Glutamatergic neuron (in vitro differentiated cells): ENCODE results near the gene RETREG1. TPM values are rescaled to one million over a fixed set of nuclear protein-coding genes. Genes with fewer than 3 reads are reported as not detected.

Experiments used
- DNase-seq: peaks from one replicate; pipeline ENCODE4 v3.0.0; 2022
- H3K27ac Mint-ChIP-seq: one replicate; pipeline ENCODE4 v1.8.0; 2020; ENCODE audit warnings: mild to moderate bottlenecking, mixed read lengths, inconsistent platforms; ENCODE audit not compliant: unreplicated experiment
- H3K27me3 Mint-ChIP-seq: one replicate; pipeline ENCODE4 v1.8.0; 2020; ENCODE audit warnings: mild to moderate bottlenecking, moderate library complexity, mixed read lengths, inconsistent platforms; ENCODE audit not compliant: unreplicated experiment
- H3K36me3 Mint-ChIP-seq: one replicate; pipeline ENCODE4 v1.8.0; 2020; ENCODE audit warnings: mild to moderate bottlenecking, mixed read lengths, inconsistent platforms; ENCODE audit not compliant: unreplicated experiment
- H3K4me1 Mint-ChIP-seq: one replicate; pipeline ENCODE4 v1.8.0; 2020; ENCODE audit warnings: mild to moderate bottlenecking, low read depth, mixed read lengths, inconsistent platforms; ENCODE audit not compliant: unreplicated experiment
- H3K4me3 Mint-ChIP-seq: one replicate; pipeline ENCODE4 v1.8.0; 2020; ENCODE audit warnings: mild to moderate bottlenecking, mixed read lengths, inconsistent platforms; ENCODE audit not compliant: unreplicated experiment
- H3K9me3 Mint-ChIP-seq: one replicate; pipeline ENCODE4 v1.8.0; 2020; ENCODE audit warnings: mild to moderate bottlenecking, moderate library complexity, mixed read lengths, inconsistent platforms; ENCODE audit not compliant: unreplicated experiment
- total RNA-seq: library from RNA; stranded (reverse); fragmentation: NEBNext Ultra II Directional; extraction: Animal tissue kit (Norgen Biotek cat#: 25700); gene quantifications from one replicate; pipeline ENCODE4 v1.2.1, GENCODE V29; 2021; ENCODE audit not compliant: unreplicated experiment
- TF ChIP-seq, protein P1 (sequence below): fragments of 200-600 bp; sonication (generic); IDR thresholded peaks from one replicate; pipeline ENCODE4 v1.5.0; 2021; ENCODE audit not compliant: partially characterized antibody, unreplicated experiment

The RETREG1 gene
- total RNA-seq, 1 donor from 2014 or later = 6.3 TPM

DNA sequence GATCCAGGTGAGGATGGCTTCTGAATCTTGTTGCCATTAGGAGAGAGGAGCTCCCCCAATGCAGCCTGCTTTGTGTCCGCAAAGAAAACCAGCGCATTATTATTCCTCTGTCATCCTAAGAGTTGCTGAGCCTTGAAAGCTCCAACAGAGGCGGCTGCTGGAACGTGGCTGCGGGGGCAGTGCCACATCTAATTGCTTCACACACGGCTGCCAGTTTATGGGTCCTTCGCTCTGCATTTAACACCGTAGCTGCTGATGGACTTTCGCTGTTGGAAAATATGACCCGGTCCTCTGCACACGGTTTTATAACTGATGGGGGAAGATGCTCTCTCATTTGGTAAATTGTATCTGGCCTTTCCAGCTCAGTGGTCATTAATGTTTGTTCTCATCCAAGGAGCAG lies 189.2 kb downstream of the RETREG1 start:
- no peak overlapping the region for H3K27ac Mint-ChIP-seq
- H3K9me3 Mint-ChIP-seq = no peaks in the 10 kb centered on the region
- TF ChIP-seq, protein P1, sequence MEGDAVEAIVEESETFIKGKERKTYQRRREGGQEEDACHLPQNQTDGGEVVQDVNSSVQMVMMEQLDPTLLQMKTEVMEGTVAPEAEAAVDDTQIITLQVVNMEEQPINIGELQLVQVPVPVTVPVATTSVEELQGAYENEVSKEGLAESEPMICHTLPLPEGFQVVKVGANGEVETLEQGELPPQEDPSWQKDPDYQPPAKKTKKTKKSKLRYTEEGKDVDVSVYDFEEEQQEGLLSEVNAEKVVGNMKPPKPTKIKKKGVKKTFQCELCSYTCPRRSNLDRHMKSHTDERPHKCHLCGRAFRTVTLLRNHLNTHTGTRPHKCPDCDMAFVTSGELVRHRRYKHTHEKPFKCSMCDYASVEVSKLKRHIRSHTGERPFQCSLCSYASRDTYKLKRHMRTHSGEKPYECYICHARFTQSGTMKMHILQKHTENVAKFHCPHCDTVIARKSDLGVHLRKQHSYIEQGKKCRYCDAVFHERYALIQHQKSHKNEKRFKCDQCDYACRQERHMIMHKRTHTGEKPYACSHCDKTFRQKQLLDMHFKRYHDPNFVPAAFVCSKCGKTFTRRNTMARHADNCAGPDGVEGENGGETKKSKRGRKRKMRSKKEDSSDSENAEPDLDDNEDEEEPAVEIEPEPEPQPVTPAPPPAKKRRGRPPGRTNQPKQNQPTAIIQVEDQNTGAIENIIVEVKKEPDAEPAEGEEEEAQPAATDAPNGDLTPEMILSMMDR = no peak
- H3K36me3 Mint-ChIP-seq = no peaks in the 10 kb centered on the region
- no peak for DNase-seq
- H3K4me1 Mint-ChIP-seq = peaks cover 16% of the 10 kb centered on the region
- H3K27me3 Mint-ChIP-seq = peaks cover 2% of the 10 kb centered on the region
- H3K4me3 Mint-ChIP-seq = no peak overlapping the region

Other genes starting within 250 kb of the RETREG1 start
- gene ZNF622, start 151.2 kb downstream of the RETREG1 start, total RNA-seq = 40.0 TPM